ENCODE data around the gene MPZL3.

DNA sequence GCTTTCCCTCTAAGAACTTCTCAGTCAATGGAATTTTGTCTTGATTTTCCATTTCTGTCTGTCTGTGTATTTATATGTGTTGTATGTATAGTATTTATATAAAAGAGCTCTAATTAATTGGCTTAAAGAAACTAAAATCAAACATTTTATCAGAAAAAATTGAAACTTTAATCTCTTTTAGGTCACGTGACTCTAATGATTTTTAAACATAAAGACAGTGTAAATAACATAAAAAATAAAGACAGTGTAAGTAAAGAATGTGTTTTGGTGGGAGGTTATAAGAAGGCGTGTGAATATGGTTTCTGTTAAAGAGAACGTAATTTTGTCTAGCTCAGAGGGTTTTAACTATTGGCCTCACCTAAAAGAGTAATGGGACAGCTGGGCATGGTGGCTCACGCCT lies 29.7 kb downstream of the MPZL3 start:
- TF ChIP-seq POLR2AphosphoS5 (IDR thresholded peaks at IDR 0.05; ENCODE audit: low read depth, low read length), result no peak
- TF ChIP-seq POLR2A (IDR thresholded peaks at IDR 0.05; ENCODE audit: low read depth, low read length), result no peak
- no peak for TF ChIP-seq TAF1 (IDR thresholded peaks at IDR 0.05; ENCODE audit: borderline replicate concordance, low read depth, low read length)

Data from GM12892 (cell line).